Brain microvascular endothelial cell (primary cell): Measurements from ENCODE around the gene HDAC9.
A peak's percentile ranks its signal among the peaks of the same experiment; 100 is the strongest.

ENCODE experiments used
- DNase-seq: peaks from one replicate; pipeline ENCODE4 v3.0.0-alpha.2; 2020
- H3K27ac ChIP-seq: fragments of 250-450 bp; sonication (Bioruptor Pico); 2 replicates; pipeline ENCODE4 v1.5.1; 2020; ENCODE audit warnings: mild to moderate bottlenecking, moderate library complexity
- H3K27me3 ChIP-seq: fragments of 250-450 bp; sonication (Bioruptor Pico); replicated peaks from 2 replicates; pipeline ENCODE4 v1.5.1; 2020; ENCODE audit warnings: mild to moderate bottlenecking
- H3K36me3 ChIP-seq: fragments of 250-450 bp; sonication (Bioruptor Pico); replicated peaks from 2 replicates; pipeline ENCODE4 v1.5.1; 2020; ENCODE audit warnings: mild to moderate bottlenecking
- H3K4me3 ChIP-seq: 2 replicates; pipeline ENCODE4 v1.5.1; 2011; ENCODE audit warnings: low read depth, mild to moderate bottlenecking, control low read depth, low read length, moderate library complexity
- in situ Hi-C: cut with HindIII; loops from 2 replicates; pipeline ENCODE4 v1.10.0; 2017; ENCODE audit warnings: low sequenced_read_pairs, low pct_ligation_motif_present
- TF ChIP-seq, protein P1 (sequence below): IDR thresholded peaks from 2 replicates; pipeline ENCODE4 v1.5.1; 2011; ENCODE audit warnings: low read depth, mild to moderate bottlenecking, moderate library complexity, low read length, control low read depth, inconsistent platforms; ENCODE audit errors: missing control alignments

Gene HDAC9

DNA sequence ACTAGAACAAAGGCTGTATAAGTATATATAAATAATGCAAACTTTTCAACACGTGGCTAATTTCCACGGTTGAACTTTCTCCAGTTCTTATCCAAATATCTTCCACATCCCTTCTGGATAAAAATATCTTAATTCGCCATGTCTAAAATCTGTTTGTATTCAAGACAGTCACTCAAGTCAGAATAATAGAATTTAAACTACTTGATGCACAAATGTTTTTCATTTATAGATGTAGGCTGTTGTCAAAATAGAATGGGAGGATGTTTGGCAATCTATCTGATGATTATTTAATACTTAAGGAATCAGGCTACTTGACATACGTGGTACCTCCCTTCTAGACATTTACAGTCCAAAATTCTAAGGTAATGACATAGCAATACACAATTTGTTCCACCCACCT, 417.6 kb downstream of the HDAC9 start:
- H3K27ac ChIP-seq: no peak overlapping the region
- no peaks in the 10 kb centered on the region for H3K27me3 ChIP-seq
- TF ChIP-seq, protein P1, sequence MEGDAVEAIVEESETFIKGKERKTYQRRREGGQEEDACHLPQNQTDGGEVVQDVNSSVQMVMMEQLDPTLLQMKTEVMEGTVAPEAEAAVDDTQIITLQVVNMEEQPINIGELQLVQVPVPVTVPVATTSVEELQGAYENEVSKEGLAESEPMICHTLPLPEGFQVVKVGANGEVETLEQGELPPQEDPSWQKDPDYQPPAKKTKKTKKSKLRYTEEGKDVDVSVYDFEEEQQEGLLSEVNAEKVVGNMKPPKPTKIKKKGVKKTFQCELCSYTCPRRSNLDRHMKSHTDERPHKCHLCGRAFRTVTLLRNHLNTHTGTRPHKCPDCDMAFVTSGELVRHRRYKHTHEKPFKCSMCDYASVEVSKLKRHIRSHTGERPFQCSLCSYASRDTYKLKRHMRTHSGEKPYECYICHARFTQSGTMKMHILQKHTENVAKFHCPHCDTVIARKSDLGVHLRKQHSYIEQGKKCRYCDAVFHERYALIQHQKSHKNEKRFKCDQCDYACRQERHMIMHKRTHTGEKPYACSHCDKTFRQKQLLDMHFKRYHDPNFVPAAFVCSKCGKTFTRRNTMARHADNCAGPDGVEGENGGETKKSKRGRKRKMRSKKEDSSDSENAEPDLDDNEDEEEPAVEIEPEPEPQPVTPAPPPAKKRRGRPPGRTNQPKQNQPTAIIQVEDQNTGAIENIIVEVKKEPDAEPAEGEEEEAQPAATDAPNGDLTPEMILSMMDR: no peak
- no peaks in the 10 kb centered on the region for H3K36me3 ChIP-seq
- in situ Hi-C loops: no loop called here
- no peak overlapping the region for H3K4me3 ChIP-seq
- DNase-seq: no peak

- TF ChIP-seq, protein P1: no peak
- Histone ChIP-seq H3K27ac (no peak overlapping the region), H3K4me3 (no peak overlapping the region), H3K36me3 (no peaks in the 10 kb centered on the region), H3K27me3 (no peaks in the 10 kb centered on the region)
- in situ Hi-C loops: no loop called here
- DNase-seq: no peak
These were observed 421.3 kb downstream of the HDAC9 start for GRCh38 chr7:18916826-18917225.

GRCh38 chr7:18927134-18927533, 431.6 kb downstream of the HDAC9 start:
- H3K4me3 ChIP-seq: no peak overlapping the region
- in situ Hi-C loops: no loop called here
- no peak overlapping the region for H3K27ac ChIP-seq
- TF ChIP-seq, protein P1: no peak
- DNase-seq: peak; percentile 8
- H3K36me3 ChIP-seq: no peaks in the 10 kb centered on the region
- no peaks in the 10 kb centered on the region for H3K27me3 ChIP-seq

DNA sequence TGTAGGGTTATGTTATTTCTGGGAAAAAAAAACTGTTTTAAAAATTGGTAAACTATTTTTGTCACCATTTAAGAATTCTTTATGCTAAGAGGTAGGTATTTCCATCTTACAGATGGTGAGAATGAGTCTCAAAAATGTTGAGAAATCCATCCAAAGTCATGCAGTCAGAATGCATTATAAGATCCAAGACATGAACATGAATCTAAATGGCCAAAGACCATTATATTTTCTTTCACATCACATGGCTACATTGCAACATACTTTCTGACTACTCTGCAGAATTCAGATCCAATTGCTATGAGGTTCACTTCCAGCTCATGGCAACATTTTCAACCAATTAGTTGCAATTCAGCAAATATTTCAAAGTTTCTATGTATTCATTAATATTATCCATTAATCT, 440.7 kb downstream of the HDAC9 start:
- in situ Hi-C loops: no loop called here
- H3K36me3 ChIP-seq: no peaks in the 10 kb centered on the region
- TF ChIP-seq, protein P1: no peak
- no peaks in the 10 kb centered on the region for H3K27me3 ChIP-seq
- H3K27ac ChIP-seq: no peak overlapping the region
- no peak for DNase-seq
- no peak overlapping the region for H3K4me3 ChIP-seq

GRCh38 chr7:18939771-18940592, 444.4 kb downstream of the HDAC9 start:
- no peak for DNase-seq
- H3K4me3 ChIP-seq: no peak overlapping the region
- TF ChIP-seq, protein P1: no peak

More at GRCh38 chr7:18939771-18940592, 444.4 kb downstream of the HDAC9 start:
- H3K27me3 ChIP-seq: no peaks in the 10 kb centered on the region
- in situ Hi-C loops: no loop called here
- H3K27ac ChIP-seq: no peak overlapping the region
- H3K36me3 ChIP-seq: no peaks in the 10 kb centered on the region
